CD4-positive, alpha-beta T cell treated with Interleukin-17A for 4 hours (primary cell): ENCODE measurements around the gene RAPGEF5.
"Not testable (repeated sequence)": the region's sequence is repeated elsewhere in the genome, so short reads cannot be mapped to it uniquely, and the experiment has no call there.

Experiments
- DNase-seq: peaks from one replicate; pipeline ENCODE4 v3.0.0-alpha.2; 2020; ENCODE audit warnings: mixed read lengths

Gene RAPGEF5

GRCh38 chr7:22114440-22114981, 242.4 kb downstream of the RAPGEF5 start:
- no peak for DNase-seq

GRCh38 chr7:22113041-22113440, 243.9 kb downstream of the RAPGEF5 start:
- DNase-seq, result no peak

DNA sequence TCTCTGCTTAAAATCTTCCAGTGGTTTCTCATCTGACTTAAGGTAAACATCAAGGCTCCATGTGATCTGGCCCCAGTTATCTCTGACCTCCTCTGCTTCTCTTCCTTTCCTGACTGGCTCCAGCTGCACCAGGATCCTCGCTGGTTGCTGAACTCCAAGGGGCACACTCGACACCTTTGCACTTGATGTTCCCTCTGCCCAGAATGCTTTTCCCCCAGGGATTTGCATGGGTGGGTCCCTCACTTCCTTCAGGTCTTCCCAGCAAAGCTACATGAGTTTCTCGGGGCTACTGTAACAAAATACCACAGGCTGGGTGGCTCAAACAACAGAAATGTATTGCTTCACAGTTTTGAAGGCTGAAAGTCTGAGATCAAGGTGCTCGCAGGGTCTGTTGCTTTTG, 245.3 kb downstream of the RAPGEF5 start:
- DNase-seq, result no peak

DNA sequence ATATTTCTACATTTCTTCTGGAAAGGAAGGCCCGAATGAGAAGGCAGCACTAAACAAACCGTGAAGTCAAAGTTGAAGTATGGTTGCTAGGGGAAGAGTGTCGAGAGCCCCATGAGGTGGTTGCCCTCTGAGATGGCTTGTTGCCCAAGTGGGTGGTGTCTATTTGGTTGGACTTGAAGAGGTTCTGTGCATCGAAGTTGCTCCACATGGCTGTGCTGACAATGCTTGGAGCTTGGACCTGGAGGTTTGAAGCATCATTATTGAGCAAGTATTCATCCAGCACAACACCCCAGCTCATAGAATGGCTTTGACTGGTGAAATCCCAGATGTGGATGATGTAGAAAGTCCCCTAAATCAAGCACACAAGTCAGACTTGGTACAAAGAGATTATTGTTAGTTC, 246.1 kb downstream of the RAPGEF5 start:
- no peak for DNase-seq

- peak; percentile 74 for DNase-seq
Observed at GRCh38 chr7:22110227-22110839, 246.6 kb downstream of the RAPGEF5 start.

GRCh38 chr7:22109761-22110160, 247.2 kb downstream of the RAPGEF5 start:
- peak; percentile 15 for DNase-seq

DNA sequence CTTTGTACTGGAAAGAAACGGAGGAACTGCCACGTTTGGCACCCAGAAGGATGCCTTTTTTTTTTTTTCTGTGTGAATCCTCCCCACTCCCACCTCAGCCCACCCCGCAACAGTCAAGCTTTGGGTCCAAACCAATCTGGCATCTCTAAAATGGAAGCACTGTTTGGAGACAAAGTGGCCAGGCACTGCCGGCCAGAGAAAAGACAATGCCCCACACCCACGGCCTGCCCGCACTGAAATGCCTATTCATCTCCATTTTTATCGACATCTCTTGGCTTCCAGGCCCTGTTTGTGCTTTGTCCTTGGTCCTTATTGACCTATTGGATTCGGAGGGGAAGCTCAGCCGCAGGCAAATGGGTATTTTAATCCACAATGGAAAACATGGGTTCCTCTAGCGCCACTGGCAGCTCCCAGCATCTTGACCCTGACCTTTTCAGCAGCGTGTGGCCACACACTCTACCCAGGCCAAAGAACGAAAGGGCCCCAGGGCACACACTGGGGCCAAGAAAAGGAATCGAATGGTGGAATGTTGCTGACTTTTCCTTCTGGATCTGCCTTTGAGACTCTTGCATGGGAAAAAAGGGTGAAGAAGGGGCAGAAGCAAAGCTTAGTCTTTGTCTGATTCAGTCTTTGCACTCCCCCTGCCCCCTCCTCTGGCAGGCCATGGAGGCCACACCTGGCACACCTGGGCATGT, 248.7 kb downstream of the RAPGEF5 start:
- no peak for DNase-seq

GRCh38 chr7:22105550-22105949, 251.4 kb downstream of the RAPGEF5 start:
- DNase-seq, result no peak

GRCh38 chr7:22094413-22095342, 262.3 kb downstream of the RAPGEF5 start:
- no peak for DNase-seq

- no peak for DNase-seq
Observed at GRCh38 chr7:22093936-22094335, 263.0 kb downstream of the RAPGEF5 start.

GRCh38 chr7:22093001-22093400, 264.0 kb downstream of the RAPGEF5 start:
- no peak for DNase-seq

GRCh38 chr7:22090958-22091525, 265.9 kb downstream of the RAPGEF5 start:
- DNase-seq, result not testable (repeated sequence)

GRCh38 chr7:22090512-22090911, 266.4 kb downstream of the RAPGEF5 start:
- no peak for DNase-seq

DNA sequence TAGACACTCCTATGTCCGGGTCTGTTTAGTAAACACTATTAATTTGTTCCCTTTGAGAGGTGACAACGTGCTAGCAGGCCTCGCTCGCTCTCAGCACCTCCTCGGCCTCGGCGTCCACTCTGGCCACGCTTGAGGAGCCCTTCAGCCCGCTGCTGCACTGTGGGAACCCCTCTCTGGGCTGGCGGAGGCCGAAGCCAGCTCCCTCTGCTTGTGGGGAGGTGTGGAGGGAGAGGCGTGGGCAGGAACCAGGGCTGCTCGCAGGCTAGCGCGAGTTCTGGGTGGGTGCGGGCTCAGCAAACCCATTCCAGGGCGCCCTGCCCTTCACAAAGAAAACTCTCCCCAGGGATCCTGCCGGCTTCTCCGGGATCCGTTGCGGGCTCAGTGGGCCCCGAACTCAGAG, 266.8 kb downstream of the RAPGEF5 start:
- no peak for DNase-seq

DNA sequence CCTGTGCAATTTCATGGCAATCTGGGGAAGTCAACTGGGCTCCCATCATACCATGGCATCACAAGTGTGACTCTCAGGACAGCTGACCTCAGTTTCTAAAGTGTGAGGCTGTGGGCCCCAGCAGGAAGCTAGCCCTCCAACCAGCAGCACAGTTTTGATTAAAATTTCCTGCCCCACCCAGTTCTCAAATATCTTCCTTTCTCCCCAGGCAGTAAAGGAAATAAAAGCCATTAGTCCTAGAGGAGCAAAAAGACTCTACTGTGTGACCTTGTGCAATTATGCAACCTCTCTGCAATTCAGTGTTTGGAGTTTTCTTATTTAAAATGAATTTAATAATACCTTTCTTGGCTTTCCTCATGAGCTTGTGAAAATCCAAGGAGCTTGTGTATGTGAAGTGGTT, 268.1 kb downstream of the RAPGEF5 start:
- no peak for DNase-seq

- DNase-seq, result no peak
Observed at GRCh38 chr7:22087861-22088260, 269.1 kb downstream of the RAPGEF5 start.

GRCh38 chr7:22083704-22084240, 273.2 kb downstream of the RAPGEF5 start:
- no peak for DNase-seq

GRCh38 chr7:22082886-22083703, 273.9 kb downstream of the RAPGEF5 start:
- DNase-seq, result peak; percentile 86

DNA sequence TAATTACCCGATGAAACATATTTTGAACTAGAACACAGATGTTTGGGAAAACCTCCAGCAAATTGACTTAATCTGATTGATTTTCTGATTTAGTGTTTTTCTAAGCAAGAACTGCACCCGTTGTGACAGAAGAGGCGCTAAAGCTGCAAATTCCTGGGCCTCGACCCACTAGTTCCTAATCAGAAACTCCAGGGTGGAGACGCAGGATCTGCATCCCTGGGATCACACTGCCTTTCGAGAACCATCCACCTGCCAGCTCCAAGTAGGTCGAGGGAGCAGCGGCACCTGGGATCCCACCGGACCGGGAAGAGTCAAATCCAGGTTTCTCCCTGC, 274.4 kb downstream of the RAPGEF5 start:
- no peak for DNase-seq

GRCh38 chr7:22080219-22080618, 276.7 kb downstream of the RAPGEF5 start:
- not testable (repeated sequence) for DNase-seq

DNA sequence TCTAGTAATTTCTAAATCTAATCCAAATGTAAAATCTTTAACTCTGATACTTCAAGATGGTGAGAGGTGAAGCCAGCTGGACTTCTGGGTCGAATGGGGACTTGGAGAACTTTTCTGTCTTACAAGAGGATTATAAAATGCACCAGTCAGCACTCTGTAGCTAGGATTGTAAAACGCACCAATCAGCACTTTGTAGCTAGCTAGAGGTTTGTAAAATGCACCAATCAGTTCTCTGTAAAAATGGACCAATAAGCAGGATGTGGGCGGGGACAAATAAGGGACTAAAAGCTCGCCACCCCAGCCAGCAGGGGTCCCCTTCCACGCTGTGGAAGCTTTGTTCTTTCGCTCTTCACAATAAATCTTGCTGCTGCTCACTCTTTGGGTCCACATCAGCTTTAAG, 278.1 kb downstream of the RAPGEF5 start:
- DNase-seq, result not testable (repeated sequence)

- no peak for DNase-seq
Observed at GRCh38 chr7:22075561-22075960, 281.4 kb downstream of the RAPGEF5 start.
